NCI-H2196 treated with DMSO at 0.1 percent for 48 hours (cell line): ENCODE measurements around the gene PNMA6E.
A peak's percentile ranks its signal among the peaks of the same experiment; 100 is the strongest.

Experiments used
- DNase-seq: peaks from one replicate; lab custom pipeline; 2025; ENCODE audit not compliant: unreplicated experiment; lab: John Stamatoyannopoulos, UW

PNMA6E gene

DNA sequence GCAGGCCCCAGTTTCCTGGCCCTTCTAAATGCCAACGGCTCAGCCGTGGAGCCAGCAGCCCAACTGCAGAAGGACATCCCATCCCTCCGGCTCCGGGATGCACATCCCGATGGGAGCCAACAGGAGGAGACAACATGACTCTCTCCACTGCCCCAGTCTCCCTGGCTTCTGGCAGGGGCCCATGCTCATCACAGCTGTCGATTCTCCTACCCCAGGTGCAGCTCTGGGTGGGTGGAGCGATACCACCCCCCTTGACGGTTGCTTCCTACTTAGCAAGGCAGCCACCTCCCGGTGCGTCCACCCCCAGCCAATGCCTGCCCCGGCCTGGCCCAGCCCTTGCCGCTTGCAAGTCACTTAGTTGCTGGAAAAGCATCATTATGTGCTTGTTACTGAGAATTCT lies 47.7 kb downstream of the PNMA6E start:
- DNase-seq = no peak

DNA sequence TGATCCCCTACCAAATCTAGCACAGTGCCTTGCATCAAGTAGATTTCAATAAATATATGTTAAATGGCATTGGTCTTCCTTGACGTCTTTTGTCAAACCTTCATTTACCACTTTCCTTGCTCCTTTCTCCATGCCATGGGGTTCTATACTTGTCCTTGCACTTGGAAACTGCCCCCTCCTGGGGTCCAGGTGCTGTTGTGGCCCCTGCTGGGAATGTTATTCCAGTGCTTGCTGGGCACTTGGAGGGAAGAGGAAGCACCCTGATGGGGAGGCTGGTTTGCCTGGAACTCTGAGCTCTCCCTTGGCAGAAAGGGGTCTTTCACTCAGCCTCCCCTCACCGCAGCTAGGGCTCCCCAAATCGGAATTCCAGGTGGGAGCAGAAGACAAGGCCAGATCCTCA lies 48.3 kb downstream of the PNMA6E start:
- no peak for DNase-seq

DNA sequence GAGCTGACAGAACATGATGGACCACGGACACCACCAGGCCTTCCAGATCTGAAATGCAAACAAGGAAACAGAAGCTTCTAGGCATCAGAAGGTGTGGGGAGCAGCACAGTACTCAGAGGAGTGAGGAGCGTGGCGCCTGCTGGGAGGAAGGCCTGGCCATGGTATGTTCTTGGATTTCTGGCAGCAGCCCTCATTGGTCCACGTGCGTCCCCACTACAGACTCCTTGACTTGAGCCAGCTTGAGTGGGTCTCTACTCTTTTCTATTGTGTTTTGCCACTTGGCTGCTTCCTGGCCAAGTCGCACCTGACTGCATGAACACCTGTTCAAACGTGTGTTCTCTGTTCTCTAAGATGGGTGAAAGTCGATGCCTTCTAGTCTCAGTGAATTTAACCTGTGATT lies 49.2 kb downstream of the PNMA6E start:
- peak; percentile 24 for DNase-seq

GRCh38 chrX:153349952-153350351 lies 51.2 kb downstream of the PNMA6E start:
- DNase-seq = no peak

- DNase-seq = no peak
Observed at GRCh38 chrX:153348421-153348820, 52.7 kb downstream of the PNMA6E start.

GRCh38 chrX:153347530-153347929 lies 53.6 kb downstream of the PNMA6E start:
- no peak for DNase-seq
